PFSK-1 (cell line): ENCODE measurements around the gene ALB.

Experiments used
- FOXP2 ChIP-seq: optimal IDR thresholded peaks from 2 replicates; pipeline ENCODE3; 2011; ENCODE audit warnings: borderline replicate concordance, control low read depth, inconsistent platforms; ENCODE audit not compliant: insufficient read depth; ENCODE audit errors: extremely low read length, extremely low read depth
- POLR2AphosphoS5 ChIP-seq: IDR thresholded peaks from 2 replicates; pipeline ENCODE4 v1.6.1; 2012; ENCODE audit warnings: low read depth, mild to moderate bottlenecking, control low read depth, low read length, moderate library complexity
- SIN3A ChIP-seq: IDR thresholded peaks from 2 replicates; pipeline ENCODE4 v1.6.1; 2012; ENCODE audit warnings: mild to moderate bottlenecking, low read length, moderate library complexity, borderline replicate concordance; ENCODE audit not compliant: insufficient read depth
- TAF1 ChIP-seq: IDR thresholded peaks from 2 replicates; pipeline ENCODE4 v1.6.1; 2012; ENCODE audit warnings: low read length, control low read depth, borderline replicate concordance; ENCODE audit not compliant: insufficient read depth
- TF ChIP-seq, protein P1 (sequence below), 2 experiments: IDR thresholded peaks; 2 replicates each; pipeline versions ENCODE4 v1.6.1 to v1.8.0; 2011 to 2012; ENCODE audit warnings: low read depth in 2 of 2, low read length in 2 of 2, control low read depth in 1 of 2, inconsistent platforms in 1 of 2, mild to moderate bottlenecking in 1 of 2, moderate library complexity in 1 of 2; ENCODE audit not compliant: insufficient read depth in 1 of 2

Gene ALB

DNA sequence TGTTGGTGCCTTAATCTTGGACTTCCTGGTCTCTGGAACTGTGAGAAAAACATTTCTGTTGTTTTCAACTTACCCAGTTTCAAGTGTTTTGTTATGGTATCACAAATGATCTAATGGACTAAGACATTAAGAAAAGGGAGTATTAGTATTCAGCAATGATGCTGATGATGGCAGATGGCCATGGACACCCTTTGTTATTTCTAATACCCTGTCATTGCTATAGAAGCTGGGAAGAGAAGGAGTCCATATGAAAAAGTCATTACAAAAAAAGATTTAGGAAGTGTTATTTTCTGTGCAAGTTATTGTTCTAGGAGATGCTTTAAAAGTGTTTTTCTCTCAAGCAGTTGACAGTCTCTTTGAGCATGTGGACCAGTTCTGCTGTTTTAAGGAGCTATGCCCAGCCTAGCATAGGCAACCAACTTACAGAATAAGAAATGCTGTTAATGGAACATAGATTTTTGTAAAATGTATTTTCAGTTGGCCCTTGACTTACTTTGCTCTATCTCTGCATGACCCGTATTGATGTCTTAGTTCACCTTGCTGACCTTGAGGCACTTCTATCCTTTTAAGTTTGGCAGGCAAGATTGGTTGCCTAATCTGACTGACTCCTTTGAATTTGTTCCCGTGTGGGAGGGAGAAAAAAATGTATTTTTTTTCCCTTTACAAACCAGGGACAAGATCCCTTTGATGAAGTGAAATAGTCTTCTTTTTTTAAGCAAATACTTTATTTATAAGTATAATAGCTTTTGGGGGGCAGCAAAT lies 25.9 kb downstream of the ALB start:
- no peak for TF ChIP-seq TAF1
- TF ChIP-seq, protein P1, sequence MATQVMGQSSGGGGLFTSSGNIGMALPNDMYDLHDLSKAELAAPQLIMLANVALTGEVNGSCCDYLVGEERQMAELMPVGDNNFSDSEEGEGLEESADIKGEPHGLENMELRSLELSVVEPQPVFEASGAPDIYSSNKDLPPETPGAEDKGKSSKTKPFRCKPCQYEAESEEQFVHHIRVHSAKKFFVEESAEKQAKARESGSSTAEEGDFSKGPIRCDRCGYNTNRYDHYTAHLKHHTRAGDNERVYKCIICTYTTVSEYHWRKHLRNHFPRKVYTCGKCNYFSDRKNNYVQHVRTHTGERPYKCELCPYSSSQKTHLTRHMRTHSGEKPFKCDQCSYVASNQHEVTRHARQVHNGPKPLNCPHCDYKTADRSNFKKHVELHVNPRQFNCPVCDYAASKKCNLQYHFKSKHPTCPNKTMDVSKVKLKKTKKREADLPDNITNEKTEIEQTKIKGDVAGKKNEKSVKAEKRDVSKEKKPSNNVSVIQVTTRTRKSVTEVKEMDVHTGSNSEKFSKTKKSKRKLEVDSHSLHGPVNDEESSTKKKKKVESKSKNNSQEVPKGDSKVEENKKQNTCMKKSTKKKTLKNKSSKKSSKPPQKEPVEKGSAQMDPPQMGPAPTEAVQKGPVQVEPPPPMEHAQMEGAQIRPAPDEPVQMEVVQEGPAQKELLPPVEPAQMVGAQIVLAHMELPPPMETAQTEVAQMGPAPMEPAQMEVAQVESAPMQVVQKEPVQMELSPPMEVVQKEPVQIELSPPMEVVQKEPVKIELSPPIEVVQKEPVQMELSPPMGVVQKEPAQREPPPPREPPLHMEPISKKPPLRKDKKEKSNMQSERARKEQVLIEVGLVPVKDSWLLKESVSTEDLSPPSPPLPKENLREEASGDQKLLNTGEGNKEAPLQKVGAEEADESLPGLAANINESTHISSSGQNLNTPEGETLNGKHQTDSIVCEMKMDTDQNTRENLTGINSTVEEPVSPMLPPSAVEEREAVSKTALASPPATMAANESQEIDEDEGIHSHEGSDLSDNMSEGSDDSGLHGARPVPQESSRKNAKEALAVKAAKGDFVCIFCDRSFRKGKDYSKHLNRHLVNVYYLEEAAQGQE (IDR thresholded peaks at IDR 0.05; ENCODE audit: insufficient read depth in 1 of 2, low read depth in 2 of 2, low read length in 2 of 2): no peak
- no peak for TF ChIP-seq FOXP2
- TF ChIP-seq POLR2AphosphoS5: no peak
- no peak for TF ChIP-seq SIN3A

DNA sequence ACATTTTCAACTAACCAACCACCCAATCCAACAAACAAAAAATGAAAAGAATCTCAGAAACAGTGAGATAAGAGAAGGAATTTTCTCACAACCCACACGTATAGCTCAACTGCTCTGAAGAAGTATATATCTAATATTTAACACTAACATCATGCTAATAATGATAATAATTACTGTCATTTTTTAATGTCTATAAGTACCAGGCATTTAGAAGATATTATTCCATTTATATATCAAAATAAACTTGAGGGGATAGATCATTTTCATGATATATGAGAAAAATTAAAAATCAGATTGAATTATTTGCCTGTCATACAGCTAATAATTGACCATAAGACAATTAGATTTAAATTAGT lies 27.7 kb downstream of the ALB start:
- TF ChIP-seq TAF1: no peak
- TF ChIP-seq, protein P1 (IDR thresholded peaks at IDR 0.05; ENCODE audit: insufficient read depth in 1 of 2, low read depth in 2 of 2, low read length in 2 of 2): no peak
- TF ChIP-seq FOXP2: no peak
- no peak for TF ChIP-seq POLR2AphosphoS5
- no peak for TF ChIP-seq SIN3A

DNA sequence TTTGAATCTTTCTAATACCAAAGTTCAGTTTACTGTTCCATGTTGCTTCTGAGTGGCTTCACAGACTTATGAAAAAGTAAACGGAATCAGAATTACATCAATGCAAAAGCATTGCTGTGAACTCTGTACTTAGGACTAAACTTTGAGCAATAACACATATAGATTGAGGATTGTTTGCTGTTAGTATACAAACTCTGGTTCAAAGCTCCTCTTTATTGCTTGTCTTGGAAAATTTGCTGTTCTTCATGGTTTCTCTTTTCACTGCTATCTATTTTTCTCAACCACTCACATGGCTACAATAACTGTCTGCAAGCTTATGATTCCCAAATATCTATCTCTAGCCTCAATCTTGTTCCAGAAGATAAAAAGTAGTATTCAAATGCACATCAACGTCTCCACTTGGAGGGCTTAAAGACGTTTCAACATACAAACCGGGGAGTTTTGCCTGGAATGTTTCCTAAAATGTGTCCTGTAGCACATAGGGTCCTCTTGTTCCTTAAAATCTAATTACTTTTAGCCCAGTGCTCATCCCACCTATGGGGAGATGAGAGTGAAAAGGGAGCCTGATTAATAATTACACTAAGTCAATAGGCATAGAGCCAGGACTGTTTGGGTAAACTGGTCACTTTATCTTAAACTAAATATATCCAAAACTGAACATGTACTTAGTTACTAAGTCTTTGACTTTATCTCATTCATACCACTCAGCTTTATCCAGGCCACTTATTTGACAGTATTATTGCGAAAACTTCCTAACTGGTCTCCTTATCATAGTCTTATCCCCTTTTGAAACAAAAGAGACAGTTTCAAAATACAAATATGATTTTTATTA lies 28.3 kb downstream of the ALB start:
- TF ChIP-seq, protein P1 (IDR thresholded peaks at IDR 0.05; ENCODE audit: insufficient read depth in 1 of 2, low read depth in 2 of 2, low read length in 2 of 2): no peak
- TF ChIP-seq SIN3A (no peak), POLR2AphosphoS5 (no peak), TAF1 (no peak), FOXP2 (no peak)

DNA sequence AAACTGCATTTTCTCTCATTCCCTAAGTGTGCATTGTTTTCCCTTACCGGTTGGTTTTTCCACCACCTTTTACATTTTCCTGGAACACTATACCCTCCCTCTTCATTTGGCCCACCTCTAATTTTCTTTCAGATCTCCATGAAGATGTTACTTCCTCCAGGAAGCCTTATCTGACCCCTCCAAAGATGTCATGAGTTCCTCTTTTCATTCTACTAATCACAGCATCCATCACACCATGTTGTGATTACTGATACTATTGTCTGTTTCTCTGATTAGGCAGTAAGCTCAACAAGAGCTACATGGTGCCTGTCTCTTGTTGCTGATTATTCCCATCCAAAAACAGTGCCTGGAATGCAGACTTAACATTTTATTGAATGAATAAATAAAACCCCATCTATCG lies 29.1 kb downstream of the ALB start:
- TF ChIP-seq FOXP2 (no peak), POLR2AphosphoS5 (no peak), SIN3A (no peak), TAF1 (no peak)
- TF ChIP-seq, protein P1 (IDR thresholded peaks at IDR 0.05; ENCODE audit: insufficient read depth in 1 of 2, low read depth in 2 of 2, low read length in 2 of 2): no peak
